LNCaP clone FGC (cell line): ENCODE results near the gene AKAP8.

ENCODE experiments used
- DNase-seq: peaks from one replicate; pipeline ENCODE4 v3.0.0-alpha.2; 2011; ENCODE audit warnings: low read depth
- H3K4me3 ChIP-seq: 2 replicates; pipeline ENCODE4 v1.5.1; 2011; ENCODE audit warnings: mild to moderate bottlenecking, low read depth, low read length, control low read depth
- CTCF ChIP-seq: IDR thresholded peaks from 2 replicates; pipeline ENCODE4 v1.5.1; 2012; ENCODE audit warnings: mild to moderate bottlenecking; ENCODE audit not compliant: control insufficient read depth, insufficient read depth; ENCODE audit errors: extremely low read depth

The AKAP8 gene

GRCh38 chr19:15313649-15314279, 65.8 kb downstream of the AKAP8 start:
- DNase-seq, result no peak
- no peak overlapping the region for H3K4me3 ChIP-seq
- TF ChIP-seq CTCF, result no peak

- TF ChIP-seq CTCF, result no peak
- no peak overlapping the region for H3K4me3 ChIP-seq
- DNase-seq, result no peak
Observed at GRCh38 chr19:15307169-15307568, 72.4 kb downstream of the AKAP8 start.

- no peak overlapping the region for H3K4me3 ChIP-seq
- TF ChIP-seq CTCF, result no peak
- no peak for DNase-seq
Observed at GRCh38 chr19:15305582-15306334, 73.8 kb downstream of the AKAP8 start.

GRCh38 chr19:15304140-15304705, 75.4 kb downstream of the AKAP8 start:
- H3K4me3 ChIP-seq, result peak overlapping the region; percentile 20
- peak; percentile 81 for DNase-seq
- TF ChIP-seq CTCF, result no peak
